ENCODE results near the gene MAD2L1. TPM values are rescaled to one million over a fixed set of nuclear protein-coding genes. Genes with fewer than 3 reads are reported as not detected.

Gene MAD2L1
- total and polyA plus RNA-seq, 2 of the 4 experiments (the other 2 are of a cell fraction): 13.6 to 15.2 TPM

DNA sequence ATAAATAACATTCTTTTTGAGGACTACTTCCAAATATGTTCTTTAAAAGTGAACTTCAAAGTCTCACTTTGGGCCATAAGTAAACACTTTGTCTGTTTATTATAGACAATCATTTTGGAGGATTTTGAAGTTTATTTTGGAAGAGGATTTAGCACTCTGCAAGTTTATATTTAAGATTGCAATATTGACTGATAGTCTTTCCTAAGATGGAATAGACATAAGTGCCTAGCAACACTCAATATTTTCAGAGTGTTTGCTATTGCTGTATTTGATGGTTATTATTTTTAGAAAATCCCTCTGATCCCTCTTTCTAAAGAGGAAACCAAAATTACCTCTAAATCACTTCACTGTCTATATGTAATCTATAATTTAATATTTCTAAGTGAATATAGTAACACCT lies 42.8 kb upstream of the MAD2L1 start:
- ChIA-PET POLR2A (ENCODE audit: unreplicated experiment) (no interaction called here), CTCF (interaction anchor here (1.1 kb wide), 1 partner anchor 13 kb away, joined by 3 read pairs; no protein-coding TSS in a partner anchor)
- BruUV-seq (replicated peaks): no TSS peak
- no peak overlapping the region for H3K27ac ChIP-seq (ENCODE audit: insufficient read depth, low read length)
- no peak overlapping the region for H3K4ac ChIP-seq (ENCODE audit: low read depth, low read length)
- H4K20me1 ChIP-seq (ENCODE audit: insufficient read depth, low read length): no peaks in the 10 kb centered on the region
- H3K9me1 ChIP-seq (ENCODE audit: insufficient read depth, low read length): no peaks in the 10 kb centered on the region; the same call in 1 of the 2 replicates
- no peak overlapping the region for H4K91ac ChIP-seq (ENCODE audit: insufficient read depth, low read depth, low read length)
- no peak overlapping the region for H3K9ac ChIP-seq (ENCODE audit: low read depth, low read length)
- no peak overlapping the region for H2AFZ ChIP-seq (replicated peaks; ENCODE audit: low read length, poor library complexity)
- no peak overlapping the region for H4K5ac ChIP-seq (ENCODE audit: low read depth, low read length)
- no peak for ATAC-seq (ENCODE audit: low read depth)
- no peak overlapping the region for H2AK5ac ChIP-seq (ENCODE audit: low read depth, low read length)
- no peak overlapping the region for H4K8ac ChIP-seq (ENCODE audit: low read depth in 2 of 2, low read length in 2 of 2)
- no peaks in the 10 kb centered on the region for H3K9me3 ChIP-seq (ENCODE audit: control insufficient read depth, insufficient read depth, low read length)
- H2BK120ac ChIP-seq (ENCODE audit: low read depth, low read length): no peak overlapping the region
- no peak overlapping the region for H3K4me2 ChIP-seq (ENCODE audit: low read depth, low read length)
- no peaks in the 10 kb centered on the region for H3K27me3 ChIP-seq (ENCODE audit: control insufficient read depth, insufficient read depth, low read length)
- no peak overlapping the region for H3K14ac ChIP-seq (replicated peaks; ENCODE audit: low read depth, low read length)
- in situ Hi-C loops (cut with MboI; ENCODE audit: low sequenced_read_pairs) (no loop called here), intact Hi-C loops (cut with micrococcal nuclease) (no loop called here), dilution Hi-C loops (cut with HindIII; ENCODE audit: low sequenced_read_pairs, unreplicated experiment) (no loop called here)
- no peak overlapping the region for H2BK5ac ChIP-seq (ENCODE audit: low read depth, low read length, poor library complexity, severe bottlenecking)
- no peak overlapping the region for H2BK15ac ChIP-seq (ENCODE audit: low read depth, low read length)
- no peaks in the 10 kb centered on the region for H3K4me1 ChIP-seq (ENCODE audit: control insufficient read depth, insufficient read depth, low read length)
- no peak overlapping the region for H2AK9ac ChIP-seq (replicated peaks; ENCODE audit: low read depth, low read length, poor library complexity)
- H3K18ac ChIP-seq (ENCODE audit: low read depth, low read length): no peak overlapping the region
- no peak overlapping the region for H3K23ac ChIP-seq (ENCODE audit: low read depth, low read length)
- H3K4me3 ChIP-seq (ENCODE audit: insufficient read depth, low read depth, low read length): no peak overlapping the region
- H2BK20ac ChIP-seq (ENCODE audit: low read depth, low read length): no peak overlapping the region
- TF ChIP-seq MAZ (IDR thresholded peaks at IDR 0.05; ENCODE audit: borderline replicate concordance, low read depth, low read length): no peak
- TF ChIP-seq CEBPB (IDR thresholded peaks at IDR 0.05; ENCODE audit: low read depth, low read length): no peak
- no peak for TF ChIP-seq SMC3 (IDR thresholded peaks at IDR 0.05; ENCODE audit: low read depth, low read length)
- no peak for TF ChIP-seq RCOR1 (IDR thresholded peaks at IDR 0.05; ENCODE audit: insufficient replicate concordance, low read length)
- DNase-seq: no peak
- H3K79me1 ChIP-seq (ENCODE audit: low read depth in 1 of 2, low read length in 2 of 2): no peaks in the 10 kb centered on the region
- no peak overlapping the region for H3K56ac ChIP-seq (ENCODE audit: extremely low read depth, insufficient read depth, low read length)
- no peaks in the 10 kb centered on the region for H3K36me3 ChIP-seq (ENCODE audit: control insufficient read depth, insufficient read depth, low read length)

All from IMR-90 (cell line).